GM12878 (cell line): Measurements from ENCODE around the gene SLC12A3. TPM values are rescaled to one million over a fixed set of nuclear protein-coding genes. Genes with fewer than 3 reads are reported as not detected.

ENCODE experiments used
- ATAC-seq: fragments of 200-7000 bp; cut with Tn5 transposase; 3 replicates; pipeline ENCODE4 v1.9.1; 2020; ENCODE audit warnings: mild to moderate bottlenecking, moderate library complexity
- BruUV-seq: library from RNA; stranded (reverse); fragments of 400-500 nt; replicated peaks from 2 replicates; lab custom pipeline; 2021; lab: Mats Ljungman, UMichigan
- CTCF ChIA-PET: fragments of 300-600 bp; sonication (Branson Sonifier 250); formaldehyde crosslinking; extraction: SDS; loops from one replicate; lab custom pipeline; 2021; ENCODE audit warnings: inconsistent platforms; lab: Yijun Ruan, JAX
- POLR2A ChIA-PET: fragments of 350-600 bp; formaldehyde crosslinking; extraction: SDS; loops from one replicate; lab custom pipeline; 2021; ENCODE audit warnings: inconsistent platforms; lab: Charles Lee
- RAD21 ChIA-PET: fragments of 300-600 bp; sonication (Branson Sonifier 250); formaldehyde crosslinking; loops from one replicate; lab custom pipeline; 2023; ENCODE audit warnings: antibody characterized with exemption; ENCODE audit not compliant: unreplicated experiment; lab: Charles Lee
- SMC1A ChIA-PET: fragments of 300-600 bp; sonication (Branson Sonifier 250); formaldehyde crosslinking; loops from one replicate; lab custom pipeline; 2023; ENCODE audit not compliant: unreplicated experiment, uncharacterized antibody; lab: Charles Lee
- DNase-seq: peaks from one replicate; pipeline ENCODE4 v3.0.0-alpha.2; 2011; ENCODE audit warnings: low read depth, low spot score
- FAIRE-seq: peaks from 3 replicates; lab custom pipeline; 2011; peaks lifted over from hg19 to GRCh38; lab: Jason Lieb, UNC
- H2AFZ ChIP-seq: 2 replicates; pipeline ENCODE4 v1.6.0; 2011; ENCODE audit warnings: low read depth, low read length, control low read depth; ENCODE audit not compliant: control insufficient read depth
- H3K27ac ChIP-seq: 2 replicates; pipeline ENCODE4 v1.5.1; 2011; ENCODE audit warnings: control low read depth; ENCODE audit not compliant: control insufficient read depth, insufficient read depth
- H3K27me3 ChIP-seq, 2 experiments: replicated peaks in 1 of 2; 2 replicates each; pipeline versions ENCODE4 v1.6.0 to v1.6.1; 2011; ENCODE audit warnings: low read length in 1 of 2; ENCODE audit not compliant: control insufficient read depth in 2 of 2, insufficient read depth in 2 of 2
- H3K36me3 ChIP-seq, 2 experiments: 2 replicates each; pipeline ENCODE4 v1.5.1; 2011; ENCODE audit warnings: low read length in 1 of 2; ENCODE audit not compliant: control insufficient read depth in 2 of 2, insufficient read depth in 2 of 2
- H3K4me1 ChIP-seq: 2 replicates; pipeline ENCODE4 v1.6.1; 2011; ENCODE audit warnings: mild to moderate bottlenecking, low read length, moderate library complexity, mixed read lengths; ENCODE audit not compliant: control insufficient read depth, insufficient read depth
- H3K4me2 ChIP-seq: 2 replicates; pipeline ENCODE4 v1.6.0; 2011; ENCODE audit warnings: control low read depth; ENCODE audit not compliant: control insufficient read depth, insufficient read depth
- H3K4me3 ChIP-seq: fragments of 200-600 bp; sonication (generic); 2 replicates; pipeline ENCODE4 v1.5.1; 2016
- H3K79me2 ChIP-seq: 2 replicates; pipeline ENCODE4 v1.6.0; 2011; ENCODE audit warnings: low read length; ENCODE audit not compliant: control insufficient read depth, insufficient read depth
- H3K9ac ChIP-seq: 2 replicates; pipeline ENCODE4 v1.8.0; 2011; ENCODE audit warnings: low read length, control low read depth, mixed read lengths; ENCODE audit not compliant: control insufficient read depth, insufficient read depth
- H3K9me3 ChIP-seq: replicated peaks from 3 replicates; pipeline ENCODE4 v1.5.1; 2011; ENCODE audit warnings: mild to moderate bottlenecking, low read length; ENCODE audit not compliant: control insufficient read depth, insufficient read depth
- H4K20me1 ChIP-seq: 2 replicates; pipeline ENCODE4 v1.6.0; 2011; ENCODE audit not compliant: control insufficient read depth, insufficient read depth
- BCL11A ChIP-seq: IDR thresholded peaks from 2 replicates; pipeline ENCODE4 v1.6.1; 2011; ENCODE audit warnings: low read depth, low read length
- BRCA1 ChIP-seq: IDR thresholded peaks from 2 replicates; pipeline ENCODE4 v1.6.1; 2011; ENCODE audit warnings: low read depth, low read length, improper control_type of control experiment
- CEBPB ChIP-seq, 2 experiments: fragments of 150-350 bp in 1 of 2; IDR thresholded peaks; 2 replicates each; pipeline ENCODE4 v1.6.1; 2012 to 2014; ENCODE audit warnings: low read depth in 2 of 2, low read length in 2 of 2, borderline replicate concordance in 1 of 2, inconsistent platforms in 1 of 2
- IRF3 ChIP-seq: fragments of 450-650 bp; IDR thresholded peaks from 2 replicates; pipeline ENCODE4 v1.6.1; 2014; ENCODE audit warnings: mild to moderate bottlenecking
- TCF7 ChIP-seq: IDR thresholded peaks from 2 replicates; pipeline ENCODE4 v1.6.1; 2014; ENCODE audit warnings: antibody characterized with exemption, borderline replicate concordance
- WGBS: methylation state at CpG from one replicate; pipeline ENCODE4 v1.1.6; 2016; ENCODE audit warnings: low lambda C conversion rate; ENCODE audit not compliant: insufficient replicate concordance, insufficient coverage; ENCODE audit errors: missing lambda C conversion rate; 5-methylcytosine and 5-hydroxymethylcytosine counted together
- in situ Hi-C: fragments of 300-500 bp; cut with MboI; formaldehyde crosslinking; loops from 9 replicates; pipeline ENCODE4 v1.14.3; 2018; ENCODE audit warnings: mixed read lengths
- intact Hi-C: fragments of 100-400 bp; cut with micrococcal nuclease; formaldehyde crosslinking; loops from one replicate; pipeline ENCODE4 v1.14.2; 2022; ENCODE audit not compliant: unreplicated experiment
- polyA plus RNA-seq, 11 experiments: library from polyadenylated mRNA; depleted of rRNA in 4 of 11; unstranded in 6 of 11; stranded (reverse) in 5 of 11; fragments of >200 nt; fragmentation: Nextera tagmentation in 4 of 11; fragmentation: Illumina TruSeq in 1 of 11; extraction: Ambion mirVana in 4 of 11; extraction: Trizol in 1 of 11; gene quantifications; 1 replicate in 1 of 11; 2 replicates in 10 of 11; pipeline versions ENCODE4 v1.2.1 to v1.2.3, GENCODE V29; 2011 to 2016; ENCODE audit warnings: inconsistent platforms in 2 of 11, missing spikeins in 2 of 11, low read depth in 1 of 11
- total RNA-seq, 4 experiments: library from RNA; depleted of rRNA in 3 of 4; stranded (reverse); fragments of >200 nt in 3 of 4; fragmentation: Illumina TruSeq in 1 of 4; extraction: Trizol in 1 of 4; gene quantifications; 2 replicates each; pipeline versions ENCODE4 v1.2.1 to v1.2.3, GENCODE V29; 2013 to 2021

SLC12A3 gene
- total and polyA plus RNA-seq, 10 of the 15 experiments (the other 5 are each of a cell fraction or from before 2014, with no cell fraction given): 0.05 to 6.3 (median 3.1) TPM

GRCh38 chr16:56923481-56924091, 58.6 kb downstream of the SLC12A3 start:
- Histone ChIP-seq H3K27me3 (no peaks in the 10 kb centered on the region), H3K9ac (no peak overlapping the region), H3K4me3 (no peak overlapping the region), H3K27ac (no peak overlapping the region), H3K9me3 (no peaks in the 10 kb centered on the region), H3K79me2 (no peaks in the 10 kb centered on the region), H4K20me1 (no peaks in the 10 kb centered on the region), H3K4me2 (no peak overlapping the region), H2AFZ (no peak overlapping the region), H3K4me1 (peaks cover 7% of the 10 kb centered on the region), H3K36me3 (no peaks in the 10 kb centered on the region)
- WGBS: 90% methylated on average over 9 of the region's 9 CpGs
- no peak for ATAC-seq
- RAD21 ChIA-PET: no interaction called here
- in situ Hi-C loops (no loop called here), intact Hi-C loops (no loop called here)
- DNase-seq: no peak
- SMC1A ChIA-PET: interaction anchor here (4.2 kb wide), 1 partner anchor 21 kb away, joined by 13 read pairs; no protein-coding TSS in a partner anchor
- POLR2A ChIA-PET: interaction anchor here (0.5 kb wide), 1 partner anchor 32 kb away, joined by 10 read pairs; no protein-coding TSS in a partner anchor
- CTCF ChIA-PET: interaction anchor here (1.5 kb wide), 1 partner anchor 52 kb away, joined by 4 read pairs; no protein-coding TSS in a partner anchor
- no peak for TF ChIP-seq CEBPB (IDR thresholded peaks at IDR 0.05; ENCODE audit: borderline replicate concordance in 1 of 2, low read depth in 2 of 2, low read length in 2 of 2)
- no peak for TF ChIP-seq IRF3
- no peak for TF ChIP-seq TCF7
- TF ChIP-seq BRCA1: no peak
- TF ChIP-seq BCL11A: no peak
- peak; percentile 54 for FAIRE-seq
- BruUV-seq: no TSS peak
